Activated naive CD4-positive, alpha-beta T cell treated with anti-CD3 and anti-CD28 coated beads, Interleukin-2, amount 10 ng/mL, durations not matched to agents 7 days and 5 days (primary cell): ENCODE data around the gene TMEM196.
"Not testable (repeated sequence)": the region's sequence is repeated elsewhere in the genome, so short reads cannot be mapped to it uniquely, and the experiment has no call there.

Source experiments
- CTCF ChIA-PET: fragments of 350-600 bp; sonication (Branson Sonifier 250); formaldehyde crosslinking; loops from one replicate; lab custom pipeline; 2021; ENCODE audit warnings: antibody characterized with exemption; lab: Charles Lee
- DNase-seq: peaks from one replicate; pipeline ENCODE4 v3.0.0-alpha.2; 2020
- H3K27ac Mint-ChIP-seq: one replicate; pipeline ENCODE4 v1.8.0; 2021; ENCODE audit warnings: mild to moderate bottlenecking, moderate library complexity, mixed read lengths
- H3K27me3 Mint-ChIP-seq: one replicate; pipeline ENCODE4 v1.8.0; 2021; ENCODE audit warnings: mild to moderate bottlenecking, mixed read lengths
- H3K36me3 Mint-ChIP-seq: one replicate; pipeline ENCODE4 v1.8.0; 2021; ENCODE audit warnings: mixed read lengths
- H3K4me1 Mint-ChIP-seq: one replicate; pipeline ENCODE4 v1.8.0; 2021; ENCODE audit warnings: mixed read lengths
- H3K4me3 Mint-ChIP-seq: one replicate; pipeline ENCODE4 v1.8.0; 2021; ENCODE audit warnings: mild to moderate bottlenecking, moderate library complexity, mixed read lengths
- H3K9me3 Mint-ChIP-seq: one replicate; pipeline ENCODE4 v1.8.0; 2021; ENCODE audit warnings: mixed read lengths

Gene TMEM196

GRCh38 chr7:19692111-19692828 is 81.1 kb downstream of the TMEM196 start:
- no peak for DNase-seq
- no peak overlapping the region for H3K27ac Mint-ChIP-seq
- CTCF ChIA-PET: no interaction called here
- H3K4me3 Mint-ChIP-seq: no peak overlapping the region
- peaks cover 1% of the 10 kb centered on the region for H3K36me3 Mint-ChIP-seq
- H3K4me1 Mint-ChIP-seq: no peaks in the 10 kb centered on the region
- H3K27me3 Mint-ChIP-seq: no peaks in the 10 kb centered on the region
- H3K9me3 Mint-ChIP-seq: peaks cover 2% of the 10 kb centered on the region

DNA sequence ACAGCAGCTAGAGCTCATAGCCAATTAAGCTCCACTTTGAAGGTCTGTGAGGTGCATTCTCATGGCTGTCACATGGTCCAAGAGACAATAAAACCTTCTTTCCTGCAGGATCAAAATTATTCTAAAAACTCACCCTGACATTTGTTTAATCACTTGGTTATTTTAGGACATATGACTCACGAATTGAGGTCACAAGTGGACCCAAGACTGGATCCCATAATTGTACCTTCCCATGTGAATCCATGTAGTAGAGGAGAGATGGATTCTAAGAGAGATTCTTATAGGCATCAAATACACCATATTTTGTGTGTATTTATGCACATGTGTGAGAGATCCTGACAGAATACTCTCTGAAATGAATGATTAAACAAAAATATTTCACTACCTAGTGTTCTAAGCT is 82.7 kb downstream of the TMEM196 start:
- no peak overlapping the region for H3K4me3 Mint-ChIP-seq
- CTCF ChIA-PET: no interaction called here
- H3K4me1 Mint-ChIP-seq: no peaks in the 10 kb centered on the region
- no peak for DNase-seq
- H3K27ac Mint-ChIP-seq: no peak overlapping the region
- no peaks in the 10 kb centered on the region for H3K27me3 Mint-ChIP-seq
- peaks cover 2% of the 10 kb centered on the region for H3K9me3 Mint-ChIP-seq
- peaks cover 1% of the 10 kb centered on the region for H3K36me3 Mint-ChIP-seq

DNA sequence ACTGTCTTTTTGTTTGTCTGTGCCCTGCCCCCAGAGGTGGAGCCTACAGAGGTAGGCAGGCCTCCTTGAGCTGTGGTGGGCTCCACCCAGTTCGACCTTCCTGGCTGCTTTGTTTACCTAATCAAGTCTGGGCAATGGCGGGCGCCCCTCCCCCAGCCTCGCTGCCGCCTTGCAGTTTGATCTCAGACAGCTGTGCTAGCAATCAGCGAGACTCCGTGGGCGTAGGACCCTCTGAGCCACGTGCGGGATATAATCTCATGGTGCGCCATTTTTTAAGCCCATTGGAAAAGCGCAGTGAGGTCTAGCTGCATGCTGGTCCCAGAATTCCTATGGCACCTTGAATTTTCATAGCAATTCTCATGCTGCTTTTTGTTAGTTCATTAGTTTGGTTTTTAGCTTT is 84.3 kb downstream of the TMEM196 start:
- H3K36me3 Mint-ChIP-seq: not testable (repeated sequence)

GRCh38 chr7:19681596-19681995 is 91.8 kb downstream of the TMEM196 start:
- H3K9me3 Mint-ChIP-seq: peaks cover 2% of the 10 kb centered on the region
- H3K4me1 Mint-ChIP-seq: peaks cover 4% of the 10 kb centered on the region
- CTCF ChIA-PET: no interaction called here
- no peaks in the 10 kb centered on the region for H3K27me3 Mint-ChIP-seq
- no peaks in the 10 kb centered on the region for H3K36me3 Mint-ChIP-seq
- no peak for DNase-seq
- no peak overlapping the region for H3K27ac Mint-ChIP-seq
- H3K4me3 Mint-ChIP-seq: no peak overlapping the region

More for the DNA sequence above, 84.3 kb downstream of the TMEM196 start:
- H3K27ac Mint-ChIP-seq, H3K9me3 Mint-ChIP-seq, H3K27me3 Mint-ChIP-seq, H3K4me3 Mint-ChIP-seq, DNase-seq, H3K4me1 Mint-ChIP-seq, CTCF ChIA-PET: not testable (repeated sequence)

- no peak for DNase-seq
- H3K27me3 Mint-ChIP-seq: no peaks in the 10 kb centered on the region
- no peak overlapping the region for H3K4me3 Mint-ChIP-seq
- H3K27ac Mint-ChIP-seq: no peak overlapping the region
- no peaks in the 10 kb centered on the region for H3K9me3 Mint-ChIP-seq
- CTCF ChIA-PET: no interaction called here
- no peaks in the 10 kb centered on the region for H3K36me3 Mint-ChIP-seq
- H3K4me1 Mint-ChIP-seq: peaks cover 4% of the 10 kb centered on the region
Observed at GRCh38 chr7:19677180-19677579, 96.2 kb downstream of the TMEM196 start.

- Mint-ChIP-seq H3K4me3 (no peak overlapping the region), H3K36me3 (no peaks in the 10 kb centered on the region), H3K27me3 (no peaks in the 10 kb centered on the region), H3K9me3 (no peaks in the 10 kb centered on the region), H3K4me1 (peaks cover 4% of the 10 kb centered on the region), H3K27ac (no peak overlapping the region)
- DNase-seq: no peak
- CTCF ChIA-PET: no interaction called here
Observed at GRCh38 chr7:19675816-19676215, 97.6 kb downstream of the TMEM196 start.

GRCh38 chr7:19674266-19674960 is 99.0 kb downstream of the TMEM196 start:
- Mint-ChIP-seq H3K4me1 (peaks cover 4% of the 10 kb centered on the region), H3K36me3 (no peaks in the 10 kb centered on the region), H3K9me3 (no peaks in the 10 kb centered on the region), H3K4me3 (no peak overlapping the region), H3K27ac (no peak overlapping the region), H3K27me3 (no peaks in the 10 kb centered on the region)
- DNase-seq: no peak
- CTCF ChIA-PET: no interaction called here

DNA sequence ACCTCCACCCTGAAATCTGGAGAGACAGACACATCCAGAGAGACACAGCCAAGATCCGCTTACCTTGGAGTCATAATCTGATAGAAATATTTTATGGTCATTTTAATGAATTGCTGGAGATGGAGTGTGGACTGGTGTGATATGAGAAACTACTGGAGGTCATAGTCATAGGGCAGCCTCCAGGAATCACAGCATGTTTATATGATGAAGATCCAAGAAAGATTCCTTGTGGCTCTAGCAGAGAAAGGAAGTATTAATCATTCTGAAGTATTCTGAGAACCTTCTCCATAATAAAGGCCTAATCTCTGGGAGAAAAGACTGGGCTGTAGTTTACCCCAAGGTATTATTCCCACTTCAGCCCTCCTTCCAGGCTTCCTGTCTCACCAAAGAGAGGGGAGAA is 102.6 kb downstream of the TMEM196 start:
- DNase-seq: no peak
- H3K36me3 Mint-ChIP-seq: no peaks in the 10 kb centered on the region
- no peak overlapping the region for H3K27ac Mint-ChIP-seq
- H3K27me3 Mint-ChIP-seq: no peaks in the 10 kb centered on the region
- H3K4me3 Mint-ChIP-seq: no peak overlapping the region
- no peaks in the 10 kb centered on the region for H3K9me3 Mint-ChIP-seq
- H3K4me1 Mint-ChIP-seq: no peaks in the 10 kb centered on the region
- CTCF ChIA-PET: no interaction called here
